Prostate gland (tissue), 2 donors: ENCODE data around the gene KAZALD1.

Experiments
- CTCF ChIP-seq, 4 experiments: fragments of 200-600 bp in 2 of 4; fragments of 450-650 bp in 2 of 4; sonication (generic) in 2 of 4; IDR thresholded peaks; 1 replicate in 3 of 4; 2 replicates in 1 of 4; pipeline ENCODE4 v1.5.1; 2016 to 2019; ENCODE audit warnings: antibody characterized with exemption in 4 of 4, mild to moderate bottlenecking in 2 of 4, moderate library complexity in 2 of 4
- POLR2AphosphoS5 ChIP-seq: sonication (generic); formaldehyde crosslinking; IDR thresholded peaks from one replicate; pipeline ENCODE4 v1.6.1; 2017; ENCODE audit warnings: antibody characterized with exemption

GRCh38 chr10:101094121-101094879 lies 32.5 kb downstream of the KAZALD1 start:
- no peak for TF ChIP-seq CTCF (IDR thresholded peaks at IDR 0.05)
- TF ChIP-seq POLR2AphosphoS5: no peak
